ENCODE data around the gene TCFL5.

GRCh38 chr20:62825986-62826645, 35.5 kb downstream of the TCFL5 start:
- no peak for TF ChIP-seq CTCF (conservative IDR thresholded peaks at IDR 0.05; ENCODE audit: low read length)
- no peak for TF ChIP-seq EZH2phosphoT487 (IDR thresholded peaks at IDR 0.05; ENCODE audit: borderline replicate concordance)
